Lung (tissue), 12 donors: ENCODE measurements around the gene MAX. TPM values are rescaled to one million over a fixed set of nuclear protein-coding genes. Genes with fewer than 3 reads are reported as not detected.

Source experiments
- ATAC-seq: fragments of 200-7000 bp; cut with Tn5 transposase; one replicate; pipeline ENCODE4 v1.9.1; 2020; ENCODE audit warnings: moderate number of reproducible peaks; ENCODE audit not compliant: insufficient read depth, low FRiP score
- DNase-seq, 3 donors: peaks; one replicate each; pipeline ENCODE4 v3.0.0-alpha.2; 2013 to 2017
- H3K27ac ChIP-seq, 2 donors: one replicate each; pipeline ENCODE4 v1.5.1; 2013; ENCODE audit warnings: mild to moderate bottlenecking in 2 of 2, moderate library complexity in 2 of 2, control low read depth in 1 of 2, inconsistent platforms in 1 of 2, low read depth in 1 of 2, low read length in 1 of 2
- H3K27me3 ChIP-seq, 3 donors: one replicate each; pipeline ENCODE4 v1.5.1; 2013; ENCODE audit warnings: low read length in 2 of 3; ENCODE audit not compliant: control insufficient read depth in 3 of 3, insufficient read depth in 3 of 3
- H3K36me3 ChIP-seq, 4 donors: one replicate each; pipeline ENCODE4 v1.5.1; 2013; ENCODE audit warnings: low read length in 4 of 4, mild to moderate bottlenecking in 1 of 4, moderate library complexity in 1 of 4; ENCODE audit not compliant: control insufficient read depth in 4 of 4, insufficient read depth in 4 of 4
- H3K4me1 ChIP-seq, 5 donors: one replicate each; pipeline ENCODE4 v1.5.1; 2013; ENCODE audit warnings: low read length in 5 of 5, mild to moderate bottlenecking in 2 of 5, moderate library complexity in 1 of 5; ENCODE audit not compliant: control insufficient read depth in 5 of 5, insufficient read depth in 5 of 5
- H3K4me3 ChIP-seq: one replicate; pipeline ENCODE4 v1.5.1; 2013; ENCODE audit warnings: mild to moderate bottlenecking, control low read depth, moderate library complexity
- H3K9ac ChIP-seq, 2 donors: one replicate each; pipeline ENCODE4 v1.5.1; 2013; ENCODE audit warnings: low read length in 2 of 2, control low read depth in 1 of 2; ENCODE audit not compliant: insufficient read depth in 1 of 2
- H3K9me3 ChIP-seq, 4 donors: one replicate each; pipeline ENCODE4 v1.5.1; 2013; ENCODE audit warnings: low read length in 3 of 4, mild to moderate bottlenecking in 1 of 4, moderate library complexity in 1 of 4; ENCODE audit not compliant: control insufficient read depth in 4 of 4, insufficient read depth in 3 of 4
- CTCF ChIP-seq: IDR thresholded peaks from 2 replicates; pipeline ENCODE4 v1.5.1; 2012; ENCODE audit warnings: mild to moderate bottlenecking; ENCODE audit errors: control extremely low read depth, extremely low read depth
- WGBS, 2 donors: extraction: QIAGEN DNeasy Blood & Tissue Kit; methylation state at CpG; one replicate each; pipeline ENCODE4 v1.1.7; 2013; 5-methylcytosine and 5-hydroxymethylcytosine counted together
- polyA plus RNA-seq, 2 donors: library from polyadenylated mRNA; stranded (reverse); fragments of 200-250 nt; gene quantifications; one replicate each; pipeline ENCODE4 v1.2.1, GENCODE V29; 2013
- total RNA-seq, 2 donors: library from RNA; depleted of rRNA in 1 of 2; stranded (reverse); fragments of >200 nt in 1 of 2; gene quantifications; one replicate each; pipeline ENCODE4 v1.2.1, GENCODE V29; 2014 to 2021
- donor health status: control.
- donor health status: control.
- donor health status: Bipolar disorder and iron deficiency.
- donor health status: healthy.
- donor health status: DM: yes; HTN: yes; CAD: no.

MAX gene
- total and polyA plus RNA-seq, 4 donors: 45.1 to 110 (median 57.7) TPM

- Histone ChIP-seq H3K27ac (no peak overlapping the region), H3K9me3 (no peaks in the 10 kb centered on the region), H3K4me1 (peaks cover 0 to 1% (median 0%) of the 10 kb centered on the region in 5 donors), H3K9ac (no peak overlapping the region), H3K27me3 (no peaks in the 10 kb centered on the region), H3K4me3 (no peak overlapping the region), H3K36me3 (no peaks in the 10 kb centered on the region)
- DNase-seq (peak; percentile 11 to 67 (median 24)), ATAC-seq (no peak)
- no peak for TF ChIP-seq CTCF
- 69 to 78% methylated on average over 12 of the region's 12 CpGs for WGBS, 2 donors
These were observed 32.6 kb upstream of the MAX start for GRCh38 chr14:65134651-65135579.

- no peak for DNase-seq
- Histone ChIP-seq H3K36me3 (no peaks in the 10 kb centered on the region), H3K4me3 (no peak overlapping the region), H3K9me3 (no peaks in the 10 kb centered on the region), H3K9ac (no peak overlapping the region), H3K27me3 (no peaks in the 10 kb centered on the region), H3K27ac (no peak overlapping the region), H3K4me1 (peaks cover 0 to 1% (median 0%) of the 10 kb centered on the region in 5 donors)
- TF ChIP-seq CTCF: no peak
- WGBS, 2 donors: 94 to 96% methylated on average over 8 of the region's 8 CpGs
- no peak for ATAC-seq
These were observed 30.5 kb upstream of the MAX start for GRCh38 chr14:65132855-65133254.

GRCh38 chr14:65131301-65131701 is 29.0 kb upstream of the MAX start:
- Histone ChIP-seq H3K4me3 (no peak overlapping the region), H3K9ac (no peak overlapping the region), H3K36me3 (no peaks in the 10 kb centered on the region), H3K27me3 (no peaks in the 10 kb centered on the region), H3K27ac (no peak overlapping the region), H3K9me3 (no peaks in the 10 kb centered on the region), H3K4me1 (no peaks in the 10 kb centered on the region)
- no peak for TF ChIP-seq CTCF
- 83 to 87% methylated on average over 7 of the region's 7 CpGs for WGBS, 2 donors
- DNase-seq: no peak
- ATAC-seq: no peak
